Renal cortical epithelial cell (primary cell): Measurements from ENCODE around the gene ATP5MC2. TPM values are rescaled to one million over a fixed set of nuclear protein-coding genes. Genes with fewer than 3 reads are reported as not detected.

Experiments
- total RNA-seq: library from RNA; depleted of rRNA; stranded (reverse); fragments of >200 nt; gene quantifications from 2 replicates; pipeline ENCODE4 v1.2.3, GENCODE V29; 2014

ATP5MC2 gene
- total RNA-seq, 1 donor from 2014 or later = 102 TPM

Other genes starting within 250 kb of the ATP5MC2 start
- gene PRR13, start 234.3 kb downstream of the ATP5MC2 start, total RNA-seq = 34.7 and 45.1 TPM in 2 replicates
- gene PCBP2, start 224.0 kb downstream of the ATP5MC2 start, total RNA-seq = 217 and 526 TPM in 2 replicates
- gene MAP3K12, start 176.6 kb downstream of the ATP5MC2 start, total RNA-seq = 2.3 and 18.7 TPM in 2 replicates
- 28.8 and 52.3 TPM in 2 replicates for gene TARBP2, start 174.8 kb downstream of the ATP5MC2 start, total RNA-seq
- not detected in 2 replicates for gene NPFF, start 168.6 kb downstream of the ATP5MC2 start, total RNA-seq
- 7.3 and 12.8 TPM in 2 replicates for gene ATF7, start 49.7 kb downstream of the ATP5MC2 start, total RNA-seq
- gene CALCOCO1, start 51.4 kb upstream of the ATP5MC2 start, total RNA-seq = 70.5 and 129 TPM in 2 replicates
- not detected in 2 replicates for gene CISTR, start 75.9 kb upstream of the ATP5MC2 start, total RNA-seq